Activated CD8-positive, alpha-beta T cell treated with anti-CD3 and anti-CD28 coated beads for 36 hours (primary cell): Measurements from ENCODE around the gene CCL18. TPM values are rescaled to one million over a fixed set of nuclear protein-coding genes. Genes with fewer than 3 reads are reported as not detected.

Experiments used
- ATAC-seq: fragments of 200-7000 bp; cut with Tn5 transposase; one replicate; pipeline ENCODE4 v1.10.0; 2021; ENCODE audit warnings: mild to moderate bottlenecking, moderate library complexity
- CTCF ChIA-PET: fragments of 350-600 bp; sonication (Branson Sonifier 250); formaldehyde crosslinking; loops from one replicate; lab custom pipeline; 2021; ENCODE audit warnings: antibody characterized with exemption; lab: Charles Lee
- POLR2A ChIA-PET: fragments of 350-600 bp; sonication (Branson Sonifier 250); formaldehyde crosslinking; loops from one replicate; lab custom pipeline; 2021; ENCODE audit warnings: antibody characterized with exemption; lab: Charles Lee
- DNase-seq: peaks from one replicate; pipeline ENCODE4 v3.0.0-alpha.2; 2020
- H3K27ac Mint-ChIP-seq: one replicate; pipeline ENCODE4 v1.8.0; 2021; ENCODE audit warnings: mild to moderate bottlenecking, mixed read lengths
- H3K27me3 Mint-ChIP-seq: one replicate; pipeline ENCODE4 v1.8.0; 2021; ENCODE audit warnings: mixed read lengths
- H3K36me3 Mint-ChIP-seq: one replicate; pipeline ENCODE4 v1.8.0; 2021; ENCODE audit warnings: low read depth, mixed read lengths
- H3K4me1 Mint-ChIP-seq: one replicate; pipeline ENCODE4 v1.8.0; 2021; ENCODE audit warnings: low read depth, mixed read lengths
- H3K4me3 Mint-ChIP-seq: one replicate; pipeline ENCODE4 v1.8.0; 2021; ENCODE audit warnings: mild to moderate bottlenecking, moderate library complexity, mixed read lengths
- H3K9me3 Mint-ChIP-seq: one replicate; pipeline ENCODE4 v1.8.0; 2021; ENCODE audit warnings: mixed read lengths
- intact Hi-C: fragments of 100-400 bp; cut with micrococcal nuclease; formaldehyde crosslinking; loops from one replicate; pipeline ENCODE4 v1.10.0; 2022
- total RNA-seq, 2 experiments: library from RNA; stranded (reverse); gene quantifications; one replicate each; pipeline ENCODE4 v1.2.3, GENCODE V29; 2021
- TF ChIP-seq, protein P1 (sequence below): fragments of 200-600 bp; IDR thresholded peaks from one replicate; pipeline ENCODE4 v1.8.0; 2022; ENCODE audit warnings: antibody characterized with exemption, mild to moderate bottlenecking

CCL18 gene
- total RNA-seq, 2 experiments from 2014 or later = not detected

DNA sequence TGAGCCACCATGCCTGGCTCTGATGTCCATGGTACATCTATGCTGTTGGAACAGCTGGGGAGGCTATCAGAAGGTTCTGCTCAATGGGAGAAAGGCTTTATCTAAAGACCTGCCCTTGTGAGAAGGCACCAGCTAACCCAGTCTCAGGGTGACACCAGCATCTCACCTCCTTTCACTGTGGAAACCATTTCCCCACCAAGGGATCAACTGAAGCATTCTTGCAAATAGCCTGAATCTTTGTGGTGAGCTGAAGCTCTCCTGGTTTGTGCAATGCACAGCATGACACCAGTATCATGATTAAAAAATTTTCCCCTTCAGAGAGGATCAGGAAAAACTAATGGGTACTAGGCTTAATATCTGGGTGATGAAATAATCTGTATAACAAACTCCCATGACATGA lies 5.1 kb downstream of the CCL18 start:
- TF ChIP-seq, protein P1, sequence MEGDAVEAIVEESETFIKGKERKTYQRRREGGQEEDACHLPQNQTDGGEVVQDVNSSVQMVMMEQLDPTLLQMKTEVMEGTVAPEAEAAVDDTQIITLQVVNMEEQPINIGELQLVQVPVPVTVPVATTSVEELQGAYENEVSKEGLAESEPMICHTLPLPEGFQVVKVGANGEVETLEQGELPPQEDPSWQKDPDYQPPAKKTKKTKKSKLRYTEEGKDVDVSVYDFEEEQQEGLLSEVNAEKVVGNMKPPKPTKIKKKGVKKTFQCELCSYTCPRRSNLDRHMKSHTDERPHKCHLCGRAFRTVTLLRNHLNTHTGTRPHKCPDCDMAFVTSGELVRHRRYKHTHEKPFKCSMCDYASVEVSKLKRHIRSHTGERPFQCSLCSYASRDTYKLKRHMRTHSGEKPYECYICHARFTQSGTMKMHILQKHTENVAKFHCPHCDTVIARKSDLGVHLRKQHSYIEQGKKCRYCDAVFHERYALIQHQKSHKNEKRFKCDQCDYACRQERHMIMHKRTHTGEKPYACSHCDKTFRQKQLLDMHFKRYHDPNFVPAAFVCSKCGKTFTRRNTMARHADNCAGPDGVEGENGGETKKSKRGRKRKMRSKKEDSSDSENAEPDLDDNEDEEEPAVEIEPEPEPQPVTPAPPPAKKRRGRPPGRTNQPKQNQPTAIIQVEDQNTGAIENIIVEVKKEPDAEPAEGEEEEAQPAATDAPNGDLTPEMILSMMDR = no peak
- intact Hi-C loops = no loop called here
- POLR2A ChIA-PET = no interaction called here
- DNase-seq (no peak), ATAC-seq (no peak)
- H3K4me1 Mint-ChIP-seq = peaks cover 54% of the 10 kb centered on the region
- H3K4me3 Mint-ChIP-seq = no peak overlapping the region
- H3K27ac Mint-ChIP-seq = peak overlapping the region; percentile 39
- peaks cover 4% of the 10 kb centered on the region for H3K27me3 Mint-ChIP-seq
- CTCF ChIA-PET = interaction anchor here (1.1 to 10.2 kb wide), 6 partner anchors 8 to 100 kb away, joined by 3 to 85 read pairs (median 4); no protein-coding TSS in a partner anchor
- no peaks in the 10 kb centered on the region for H3K9me3 Mint-ChIP-seq
- H3K36me3 Mint-ChIP-seq = no peaks in the 10 kb centered on the region

DNA sequence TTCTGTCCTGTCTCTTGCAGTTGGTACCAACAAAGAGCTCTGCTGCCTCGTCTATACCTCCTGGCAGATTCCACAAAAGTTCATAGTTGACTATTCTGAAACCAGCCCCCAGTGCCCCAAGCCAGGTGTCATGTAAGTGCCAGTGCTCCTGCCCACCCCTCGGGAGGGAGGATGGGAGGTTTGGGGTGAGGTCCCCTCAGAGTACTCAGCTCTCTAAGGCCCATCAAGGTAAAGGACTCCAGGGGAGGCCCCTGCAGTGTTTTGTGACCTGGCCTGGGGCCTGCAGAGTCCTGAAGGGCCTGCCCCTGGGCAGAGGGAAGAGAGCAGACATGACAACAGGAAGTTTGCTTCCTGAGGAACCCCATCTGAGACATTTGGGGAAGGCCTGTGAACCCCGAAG lies 6.4 kb downstream of the CCL18 start:
- Mint-ChIP-seq H3K9me3 (no peaks in the 10 kb centered on the region), H3K27ac (peak overlapping the region; percentile 39), H3K36me3 (no peaks in the 10 kb centered on the region), H3K27me3 (peaks cover 4% of the 10 kb centered on the region), H3K4me1 (peaks cover 61% of the 10 kb centered on the region), H3K4me3 (no peak overlapping the region)
- ChIA-PET POLR2A (interaction anchor here (1.0 to 4.6 kb wide), 4 partner anchors 16 to 172 kb away, joined by 3 to 21 read pairs (median 6); partner anchors contain the start of gene CCL3), CTCF (interaction anchor here (1.0 to 10.2 kb wide), 6 partner anchors 19 to 93 kb away, joined by 3 to 85 read pairs (median 6); no protein-coding TSS in a partner anchor)
- TF ChIP-seq, protein P1 = no peak
- intact Hi-C loops = loop anchor here (5.0 kb wide), 1 partner anchor 98 kb away; no protein-coding TSS in a partner anchor
- no peak for DNase-seq
- no peak for ATAC-seq

DNA sequence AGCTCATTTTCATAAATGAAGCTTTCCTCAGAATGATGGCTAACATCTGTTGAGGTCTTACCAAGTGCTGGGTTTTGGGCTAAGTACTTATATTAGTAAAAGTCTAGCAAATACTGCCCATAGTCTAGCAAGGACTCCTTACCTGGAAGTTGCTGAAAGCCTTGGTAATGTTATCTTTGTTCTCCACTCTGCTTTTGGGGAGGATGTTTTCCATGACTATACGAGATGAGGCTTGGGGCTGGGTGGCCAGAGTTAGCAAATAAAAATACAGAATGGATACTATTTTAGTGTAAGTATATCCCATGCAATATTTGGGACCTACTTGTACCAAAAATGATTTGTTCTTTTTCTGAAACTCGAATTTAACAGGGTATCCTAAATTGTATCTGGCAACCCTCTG lies 7.7 kb downstream of the CCL18 start:
- H3K36me3 Mint-ChIP-seq = peaks cover 2% of the 10 kb centered on the region
- H3K9me3 Mint-ChIP-seq = peaks cover 2% of the 10 kb centered on the region
- peak overlapping the region; percentile 82 for H3K27ac Mint-ChIP-seq
- ATAC-seq (no peak), DNase-seq (no peak)
- no peak overlapping the region for H3K4me3 Mint-ChIP-seq
- TF ChIP-seq, protein P1 = no peak
- ChIA-PET POLR2A (interaction anchor here (0.9 to 4.6 kb wide), 7 partner anchors 10 to 96 kb away, joined by 3 to 21 read pairs (median 6); partner anchors contain the start of gene CCL3), CTCF (interaction anchor here (1.3 to 10.2 kb wide), 22 partner anchors 8 to 307 kb away, joined by 3 to 85 read pairs (median 14); partner anchors contain the start of genes CCL16, CCL18 and CCL3)
- intact Hi-C loops = loop anchor here (5.0 kb wide), 1 partner anchor 99 kb away; no protein-coding TSS in a partner anchor
- peaks cover 2% of the 10 kb centered on the region for H3K27me3 Mint-ChIP-seq
- peaks cover 53% of the 10 kb centered on the region for H3K4me1 Mint-ChIP-seq

DNA sequence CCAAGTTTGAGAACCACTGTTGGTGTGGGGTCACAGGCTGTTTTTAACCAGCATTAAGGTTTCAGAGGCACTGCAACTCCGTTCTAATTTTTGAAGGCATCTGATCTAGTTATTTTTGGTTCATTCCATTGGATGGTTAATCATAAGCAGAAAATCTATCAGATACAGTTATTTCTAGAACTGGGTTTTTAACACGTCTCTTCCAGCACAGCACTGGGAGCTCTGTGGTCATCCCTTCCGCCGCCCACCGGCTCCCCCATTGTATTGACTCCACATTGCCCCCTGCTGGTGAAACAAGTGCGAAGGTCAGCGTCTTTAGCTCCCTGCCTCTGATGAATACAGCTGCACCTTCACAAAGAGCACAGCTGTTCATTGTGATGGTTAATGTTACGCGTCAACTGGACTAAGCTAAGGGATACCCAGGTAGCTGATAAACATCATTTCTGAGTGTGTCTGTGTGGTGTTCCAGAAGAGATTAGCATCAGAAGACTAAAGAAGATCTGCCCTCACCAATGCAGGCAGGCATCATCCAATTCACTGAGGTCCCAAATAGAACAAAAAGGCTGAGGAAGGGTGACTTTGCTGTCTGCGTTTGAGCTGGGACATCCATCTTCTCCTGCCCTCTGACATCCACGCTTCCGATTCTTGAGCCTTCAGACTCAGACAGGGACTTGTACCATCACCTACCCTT lies 8.5 kb downstream of the CCL18 start:
- TF ChIP-seq, protein P1 = peak; percentile 90
- Mint-ChIP-seq H3K4me3 (no peak overlapping the region), H3K27me3 (peaks cover 2% of the 10 kb centered on the region), H3K9me3 (peaks cover 4% of the 10 kb centered on the region), H3K36me3 (peaks cover 2% of the 10 kb centered on the region), H3K4me1 (peaks cover 49% of the 10 kb centered on the region), H3K27ac (peak overlapping the region; percentile 82)
- POLR2A ChIA-PET = interaction anchor here (0.7 to 4.6 kb wide), 10 partner anchors 9 to 99 kb away, joined by 3 to 21 read pairs (median 4); partner anchors contain the start of genes CCL16 and CCL3
- CTCF ChIA-PET = interaction anchor here (0.6 to 10.2 kb wide), 44 partner anchors 8 to 308 kb away, joined by 3 to 85 read pairs (median 5); partner anchors contain the start of genes CCL16, CCL18 and CCL3
- ATAC-seq (peak; percentile 85), DNase-seq (peak; percentile 89)
- intact Hi-C loops = loop anchor here (5.0 kb wide), 1 partner anchor 100 kb away; no protein-coding TSS in a partner anchor
